Transverse colon (tissue), 4 donors: ENCODE measurements around the gene HSPA5. TPM values are rescaled to one million over a fixed set of nuclear protein-coding genes. Genes with fewer than 3 reads are reported as not detected.
A peak's percentile ranks its signal among the peaks of the same experiment; 100 is the strongest.
"Not testable (repeated sequence)": the region's sequence is repeated elsewhere in the genome, so short reads cannot be mapped to it uniquely, and the experiment has no call there.

Experiments
- DNase-seq: peaks from one replicate; pipeline ENCODE4 v3.0.0-alpha.2; 2019
- H3K27ac ChIP-seq, 4 donors: fragments of 200-600 bp; sonication (generic); 2 replicates each; pipeline ENCODE4 v1.5.1; 2016 to 2018; ENCODE audit warnings: inconsistent platforms in 4 of 4
- H3K27me3 ChIP-seq: fragments of 200-600 bp; sonication (generic); 2 replicates; pipeline ENCODE4 v1.5.1; 2017; ENCODE audit warnings: inconsistent platforms
- H3K36me3 ChIP-seq, 4 donors: fragments of 200-600 bp; sonication (generic); 2 replicates each; pipeline ENCODE4 v1.5.1; 2017 to 2019; ENCODE audit warnings: inconsistent platforms in 4 of 4
- H3K4me1 ChIP-seq, 4 donors: fragments of 200-600 bp; sonication (generic); 2 replicates each; pipeline ENCODE4 v1.5.1; 2017 to 2020; ENCODE audit warnings: inconsistent platforms in 4 of 4
- H3K4me3 ChIP-seq, 4 donors: fragments of 200-600 bp; sonication (generic); 1 replicate in 1 of 4; 2 replicates in 3 of 4; pipeline versions ENCODE4 v1.5.1 to v1.6.1; 2017 to 2019; ENCODE audit warnings: inconsistent platforms in 4 of 4
- H3K9me3 ChIP-seq, 2 donors: fragments of 200-600 bp; sonication (generic); 2 replicates each; pipeline ENCODE4 v1.5.1; 2017 to 2019; ENCODE audit warnings: inconsistent platforms in 2 of 2
- CTCF ChIP-seq, 5 experiments: fragments of 200-600 bp in 3 of 5; fragments of 450-650 bp in 2 of 5; sonication (generic) in 3 of 5; IDR thresholded peaks; 1 replicate in 2 of 5; 2 replicates in 3 of 5; pipeline ENCODE4 v1.5.1; 2016 to 2017; ENCODE audit warnings: antibody characterized with exemption in 5 of 5, inconsistent platforms in 3 of 5, mild to moderate bottlenecking in 2 of 5, moderate library complexity in 1 of 5
- EP300 ChIP-seq: sonication (generic); formaldehyde crosslinking; IDR thresholded peaks from one replicate; pipeline ENCODE4 v1.6.1; 2017; ENCODE audit warnings: antibody characterized with exemption, low read depth
- POLR2A ChIP-seq: fragments of 450-650 bp; IDR thresholded peaks from one replicate; pipeline ENCODE4 v1.6.1; 2016; ENCODE audit warnings: antibody characterized with exemption, mild to moderate bottlenecking, moderate library complexity
- POLR2AphosphoS5 ChIP-seq, 3 donors: sonication (generic); formaldehyde crosslinking; IDR thresholded peaks; one replicate each; pipeline ENCODE4 v1.6.1; 2016; ENCODE audit warnings: antibody characterized with exemption in 3 of 3
- WGBS, 2 donors: methylation state at CpG; one replicate each; pipeline ENCODE4 v1.1.5; 2018; ENCODE audit warnings: low coverage in 1 of 2; 5-methylcytosine and 5-hydroxymethylcytosine counted together
- in situ Hi-C, 4 donors: fragments of 200-750 bp; cut with MboI; loops; one replicate each; pipeline versions ENCODE4 v1.15.0 to v1.15.1; 2017; ENCODE audit warnings: low sequenced_read_pairs in 3 of 4, low pct_ligation_motif_present in 1 of 4, low pct_unique_long_range_greater_than_20kb in 1 of 4
- intact Hi-C: fragments of 100-400 bp; cut with DNase I; formaldehyde crosslinking; loops from one replicate; pipeline ENCODE4 v1.15.1; 2023; ENCODE audit warnings: low total_unique reads
- total RNA-seq, 4 donors: library from RNA; depleted of rRNA; stranded (reverse); fragments of >200 nt; gene quantifications; one replicate each; pipeline ENCODE4 v1.1.0, GENCODE V29; 2016

The HSPA5 gene
- total RNA-seq, 4 donors from 2014 or later = 49.8 to 115 (median 66.1) TPM

GRCh38 chr9:125233678-125234077 lies 7.5 kb downstream of the HSPA5 start:
- no peak for DNase-seq
- Histone ChIP-seq H3K36me3 (peaks cover 0 to 37% (median 15%) of the 10 kb centered on the region in 4 donors), H3K4me1 (peaks cover 10 to 43% (median 33%) of the 10 kb centered on the region in 4 donors), H3K27me3 (no peaks in the 10 kb centered on the region), H3K27ac (peak overlapping the region; percentile 34 to 76 (median 64)), H3K4me3 (no peak overlapping the region), H3K9me3 (no peaks in the 10 kb centered on the region)
- in situ Hi-C loops = no loop called here
- TF ChIP-seq POLR2A (no peak), POLR2AphosphoS5 (IDR thresholded peaks at IDR 0.05) (peak; percentile 37 to 83 (median 74)), EP300 (peak; percentile 45), CTCF (IDR thresholded peaks at IDR 0.05) (no peak)
- intact Hi-C loops = no loop called here
- whole genome bisulfite sequencing, 2 donors = 44 to 65% methylated on average over 3 of the region's 3 CpGs

- no peaks in the 10 kb centered on the region for H3K4me1 ChIP-seq
- no peak overlapping the region for H3K4me3 ChIP-seq
- no peak overlapping the region for H3K27ac ChIP-seq
- no peaks in the 10 kb centered on the region for H3K27me3 ChIP-seq
- in situ Hi-C loops (no loop called here), intact Hi-C loops (no loop called here)
- DNase-seq = no peak
- WGBS, 2 donors = 89 to 95% methylated on average over 4 to 6 of the region's 6 CpGs
- no peaks in the 10 kb centered on the region for H3K9me3 ChIP-seq
- TF ChIP-seq EP300 (no peak), CTCF (IDR thresholded peaks at IDR 0.05) (no peak), POLR2AphosphoS5 (IDR thresholded peaks at IDR 0.05) (no peak), POLR2A (no peak)
- H3K36me3 ChIP-seq = peaks cover 0 to 5% (median 1%) of the 10 kb centered on the region in 4 donors
These were observed 13.4 kb downstream of the HSPA5 start for GRCh38 chr9:125227761-125228160.

- in situ Hi-C loops, H3K4me1 ChIP-seq, H3K9me3 ChIP-seq, H3K4me3 ChIP-seq, H3K36me3 ChIP-seq, DNase-seq, H3K27me3 ChIP-seq, intact Hi-C loops, H3K27ac ChIP-seq: not testable (repeated sequence)
These were observed 16.3 kb downstream of the HSPA5 start for GRCh38 chr9:125224858-125225257.

GRCh38 chr9:125218621-125219020 lies 22.5 kb downstream of the HSPA5 start:
- TF ChIP-seq EP300 (no peak), POLR2A (no peak), CTCF (IDR thresholded peaks at IDR 0.05) (no peak), POLR2AphosphoS5 (IDR thresholded peaks at IDR 0.05) (no peak)
- Histone ChIP-seq H3K27me3 (no peaks in the 10 kb centered on the region), H3K4me1 (no peaks in the 10 kb centered on the region), H3K36me3 (peaks cover 0 to 6% (median 0%) of the 10 kb centered on the region in 4 donors), H3K27ac (no peak overlapping the region), H3K4me3 (no peak overlapping the region), H3K9me3 (no peaks in the 10 kb centered on the region)
- in situ Hi-C loops (no loop called here), intact Hi-C loops (no loop called here)
- DNase-seq = no peak
- 93 to 100% methylated on average over 3 of the region's 3 CpGs for WGBS, 2 donors

- no peaks in the 10 kb centered on the region for H3K4me1 ChIP-seq
- intact Hi-C loops = no loop called here
- H3K27ac ChIP-seq = no peak overlapping the region
- peaks cover 0 to 28% (median 4%) of the 10 kb centered on the region in 4 donors for H3K36me3 ChIP-seq
- H3K27me3 ChIP-seq = no peaks in the 10 kb centered on the region
- 63 to 84% methylated on average over 1 to 5 of the region's 5 CpGs for WGBS, 2 donors
- in situ Hi-C loops = no loop called here
- H3K4me3 ChIP-seq = no peak overlapping the region
- H3K9me3 ChIP-seq = no peaks in the 10 kb centered on the region
- no peak for TF ChIP-seq POLR2AphosphoS5 (IDR thresholded peaks at IDR 0.05)
- TF ChIP-seq EP300 = no peak
- DNase-seq = no peak
These were observed 27.0 kb downstream of the HSPA5 start for GRCh38 chr9:125214186-125214585.
